ENCODE measurements around the gene EFCAB14. TPM values are rescaled to one million over a fixed set of nuclear protein-coding genes. Genes with fewer than 3 reads are reported as not detected.
"Not testable (repeated sequence)": the region's sequence is repeated elsewhere in the genome, so short reads cannot be mapped to it uniquely, and the experiment has no call there.

Gene EFCAB14, protein sequence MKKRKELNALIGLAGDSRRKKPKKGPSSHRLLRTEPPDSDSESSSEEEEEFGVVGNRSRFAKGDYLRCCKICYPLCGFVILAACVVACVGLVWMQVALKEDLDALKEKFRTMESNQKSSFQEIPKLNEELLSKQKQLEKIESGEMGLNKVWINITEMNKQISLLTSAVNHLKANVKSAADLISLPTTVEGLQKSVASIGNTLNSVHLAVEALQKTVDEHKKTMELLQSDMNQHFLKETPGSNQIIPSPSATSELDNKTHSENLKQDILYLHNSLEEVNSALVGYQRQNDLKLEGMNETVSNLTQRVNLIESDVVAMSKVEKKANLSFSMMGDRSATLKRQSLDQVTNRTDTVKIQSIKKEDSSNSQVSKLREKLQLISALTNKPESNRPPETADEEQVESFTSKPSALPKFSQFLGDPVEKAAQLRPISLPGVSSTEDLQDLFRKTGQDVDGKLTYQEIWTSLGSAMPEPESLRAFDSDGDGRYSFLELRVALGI
- 100 to 1,000 TPM in 3 of 4 donors, 10 to 100 TPM in 1; 90.8 to 124 (median 107) TPM for polyA plus RNA-seq (ENCODE audit: insufficient read length in 4 of 4)

DNA sequence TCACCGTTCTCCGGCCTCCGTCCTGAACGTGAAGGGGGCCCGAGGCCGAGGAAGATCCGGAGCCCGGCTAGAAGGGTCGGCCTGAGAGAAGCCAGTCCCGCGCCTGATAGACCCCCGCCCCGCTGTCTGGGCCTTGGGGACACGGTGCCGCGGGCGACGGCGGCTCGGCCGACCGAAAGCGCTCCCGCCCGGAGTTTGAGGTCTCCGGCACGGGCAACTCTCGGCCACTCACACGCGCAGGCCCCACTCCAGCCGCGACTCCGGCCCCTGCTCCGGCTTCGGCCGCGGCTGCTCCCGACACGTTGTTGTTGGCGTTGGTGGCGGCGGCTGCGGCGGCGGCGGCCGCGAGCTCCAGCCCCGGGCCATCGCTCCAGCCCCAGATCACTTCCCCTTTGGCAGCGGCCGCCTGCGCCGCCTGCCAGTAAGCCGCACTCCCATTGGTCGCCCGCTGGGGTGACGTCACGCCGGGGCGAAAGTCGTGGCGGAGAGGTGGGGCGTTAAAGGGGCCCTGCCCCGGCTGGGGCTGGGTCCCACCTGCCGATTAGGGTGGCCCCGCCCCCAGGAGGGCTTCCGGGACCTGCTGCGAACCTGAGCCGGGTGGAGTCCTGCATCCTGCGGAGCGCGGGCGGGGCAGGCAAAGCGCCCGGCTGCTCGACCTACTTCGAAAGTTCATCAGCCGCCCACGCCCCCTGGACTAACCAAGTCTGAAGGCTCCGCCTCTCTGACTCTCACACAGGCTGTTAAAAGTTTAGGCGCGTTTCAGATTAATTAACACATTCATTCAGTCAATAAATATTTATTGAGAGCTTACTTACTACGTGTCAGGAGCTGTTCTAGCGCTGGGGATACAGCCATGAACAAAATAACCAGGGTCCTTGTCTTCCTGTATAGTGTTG lies at the start of gene EFCAB14:
EFCAB14 (minus strand) TSS at position 388 of the 896 bp plus-strand sequence. CDS start 1,027 bp downstream, outside the sequence.
- DNase-seq (ENCODE audit: low read depth in 4 of 4, low spot score in 3 of 4), result peak; percentile 86 to 90 (median 87)

DNA sequence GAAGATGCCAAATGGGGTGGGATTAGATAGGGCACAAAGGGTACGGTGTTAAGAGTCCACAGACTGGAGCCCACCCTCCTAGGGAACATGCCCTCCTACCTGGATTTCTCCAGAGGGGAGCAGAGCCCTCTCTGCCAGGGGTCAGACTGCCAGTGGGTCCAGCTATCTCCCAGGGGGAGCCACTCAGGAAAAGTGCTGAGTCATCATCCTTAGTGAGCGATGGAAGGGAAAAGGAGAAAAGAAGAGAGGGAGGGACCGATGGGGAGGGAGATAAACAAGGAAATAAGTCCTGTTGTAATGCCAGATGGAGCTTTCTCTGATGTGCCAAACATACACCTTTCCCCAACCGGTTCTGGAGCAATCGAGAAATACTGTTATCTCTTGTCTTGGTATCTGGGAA lies 49.5 kb upstream of the EFCAB14 start:
- no peak for DNase-seq (ENCODE audit: low read depth in 4 of 4, low spot score in 3 of 4)

DNA sequence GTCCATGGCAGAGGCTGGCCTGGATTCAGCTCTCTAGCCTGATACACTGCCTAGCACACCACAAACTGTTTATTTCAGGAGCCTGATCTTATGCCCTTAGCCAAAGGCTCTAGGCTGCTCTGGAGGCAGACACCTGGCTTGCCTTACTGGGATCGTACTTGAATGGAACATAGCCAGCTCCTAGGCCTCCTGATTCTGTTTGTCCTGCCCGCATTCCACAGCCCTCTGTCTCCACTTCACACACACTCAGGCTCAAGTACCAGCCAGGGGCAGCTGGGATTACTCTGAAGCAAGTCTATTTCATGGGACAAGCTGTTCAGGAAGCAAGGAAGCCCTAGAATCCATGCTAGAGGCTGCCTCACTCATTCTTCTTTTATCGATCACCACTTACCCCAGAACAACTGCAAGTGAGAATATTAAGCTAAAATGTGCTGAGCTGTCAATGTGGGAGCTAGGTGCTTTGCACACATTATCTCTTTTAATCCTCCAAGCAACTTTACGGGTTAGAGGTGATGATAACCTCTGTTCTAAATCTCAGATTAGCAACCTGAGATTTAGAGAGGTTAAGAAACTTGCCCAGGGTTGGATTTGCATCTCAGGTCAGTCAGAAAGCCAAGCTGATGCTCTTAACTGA lies 48.9 kb upstream of the EFCAB14 start:
- DNase-seq (ENCODE audit: low read depth in 4 of 4, low spot score in 3 of 4), result no peak

DNA sequence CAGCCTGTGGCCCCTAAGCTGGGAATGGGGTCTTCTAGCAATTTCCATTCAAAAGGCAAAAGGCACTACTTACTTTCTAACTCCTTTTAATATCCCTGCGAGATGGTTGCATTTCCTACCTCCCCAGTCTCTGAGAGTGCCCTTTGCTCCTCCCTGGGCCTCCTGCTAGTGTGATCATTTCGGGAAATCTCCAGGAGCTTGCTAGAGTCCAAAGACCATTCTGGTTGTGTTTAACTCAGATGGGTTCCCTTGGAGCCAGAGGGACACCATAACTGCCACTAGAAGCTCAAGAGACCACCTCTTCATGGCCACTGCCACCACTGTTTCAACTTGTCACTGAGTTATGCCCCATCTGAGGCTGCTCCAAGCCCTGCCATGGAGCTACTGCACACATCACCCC lies 45.5 kb upstream of the EFCAB14 start:
- DNase-seq (ENCODE audit: low read depth in 4 of 4, low spot score in 3 of 4), result no peak

DNA sequence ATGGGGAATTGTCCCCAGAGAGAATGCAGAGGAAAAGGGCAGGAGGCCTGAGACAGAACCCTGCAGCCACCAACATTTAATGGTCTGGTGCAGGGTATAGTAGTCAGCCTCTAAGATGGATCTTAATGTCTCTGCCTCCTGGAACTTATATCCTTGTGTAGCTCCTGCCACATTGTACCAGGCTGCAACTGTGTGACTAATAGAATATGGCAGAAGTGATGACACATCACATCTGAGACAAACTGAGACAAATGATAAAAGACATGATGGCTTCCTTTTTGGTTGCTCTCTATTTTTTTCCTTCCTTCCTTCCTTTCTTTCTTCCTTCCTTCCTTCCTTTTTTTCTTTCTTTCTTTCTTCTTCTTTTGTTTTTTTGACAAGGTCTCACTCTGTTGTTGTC lies 42.8 kb upstream of the EFCAB14 start:
- DNase-seq (ENCODE audit: low read depth in 4 of 4, low spot score in 3 of 4), result no peak

DNA sequence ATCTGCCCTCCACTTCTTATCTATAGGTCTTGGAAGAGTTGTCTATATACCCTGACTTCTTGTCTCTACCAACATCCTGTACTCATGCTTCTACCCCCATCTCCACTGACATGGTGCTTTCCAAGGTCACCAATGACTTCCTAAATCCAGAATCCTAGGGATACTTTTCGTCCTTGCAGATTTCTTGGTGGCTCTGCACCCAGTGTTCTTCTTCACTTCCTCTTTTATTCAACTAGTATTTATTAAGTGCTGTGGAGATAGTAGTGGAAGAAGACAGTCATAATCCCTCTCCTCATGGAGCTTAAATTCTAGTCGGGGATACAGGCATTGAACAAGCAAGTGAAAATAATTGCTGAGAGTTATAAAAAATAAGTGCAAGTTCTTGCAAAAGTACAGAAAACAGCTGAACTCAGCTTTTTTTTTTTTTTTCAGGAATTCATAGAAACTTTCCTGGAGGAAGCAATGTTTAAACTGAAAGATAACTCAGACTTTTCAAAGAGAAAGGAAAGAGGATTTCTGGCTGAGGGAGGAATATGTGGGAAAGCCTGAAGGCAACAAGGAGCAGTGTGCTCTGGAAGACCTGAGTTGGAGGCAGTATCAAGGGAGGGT lies 41.7 kb upstream of the EFCAB14 start:
- DNase-seq (ENCODE audit: low read depth in 4 of 4, low spot score in 3 of 4), result no peak

DNA sequence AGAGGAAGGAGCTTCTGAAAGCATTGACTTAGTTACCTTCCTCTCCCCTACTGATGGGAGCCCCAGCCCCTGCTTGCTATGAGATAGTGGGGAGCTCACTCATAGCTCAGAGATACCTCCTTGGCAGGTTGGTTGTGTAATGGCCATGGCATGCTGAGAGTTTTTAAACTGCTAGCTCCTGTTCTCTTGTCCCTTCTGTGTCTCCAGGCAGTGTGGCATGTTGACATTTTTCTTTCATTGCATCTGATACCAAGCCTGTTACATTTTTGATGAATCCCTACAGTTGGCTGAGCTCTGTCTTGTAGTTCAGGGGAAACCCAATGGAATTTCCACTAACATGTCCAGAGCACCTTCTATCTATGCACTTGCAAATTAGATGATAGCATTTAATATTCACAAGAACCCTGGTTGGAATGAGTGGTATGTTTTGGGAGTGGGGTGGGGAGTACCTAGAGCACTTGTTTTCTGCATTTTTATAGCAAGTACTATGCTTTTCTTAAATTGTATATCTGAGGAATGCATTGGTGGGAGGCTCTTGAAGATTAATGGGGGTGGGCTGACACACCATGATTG lies 39.1 kb upstream of the EFCAB14 start:
- no peak for DNase-seq (ENCODE audit: low read depth in 4 of 4, low spot score in 3 of 4)

DNA sequence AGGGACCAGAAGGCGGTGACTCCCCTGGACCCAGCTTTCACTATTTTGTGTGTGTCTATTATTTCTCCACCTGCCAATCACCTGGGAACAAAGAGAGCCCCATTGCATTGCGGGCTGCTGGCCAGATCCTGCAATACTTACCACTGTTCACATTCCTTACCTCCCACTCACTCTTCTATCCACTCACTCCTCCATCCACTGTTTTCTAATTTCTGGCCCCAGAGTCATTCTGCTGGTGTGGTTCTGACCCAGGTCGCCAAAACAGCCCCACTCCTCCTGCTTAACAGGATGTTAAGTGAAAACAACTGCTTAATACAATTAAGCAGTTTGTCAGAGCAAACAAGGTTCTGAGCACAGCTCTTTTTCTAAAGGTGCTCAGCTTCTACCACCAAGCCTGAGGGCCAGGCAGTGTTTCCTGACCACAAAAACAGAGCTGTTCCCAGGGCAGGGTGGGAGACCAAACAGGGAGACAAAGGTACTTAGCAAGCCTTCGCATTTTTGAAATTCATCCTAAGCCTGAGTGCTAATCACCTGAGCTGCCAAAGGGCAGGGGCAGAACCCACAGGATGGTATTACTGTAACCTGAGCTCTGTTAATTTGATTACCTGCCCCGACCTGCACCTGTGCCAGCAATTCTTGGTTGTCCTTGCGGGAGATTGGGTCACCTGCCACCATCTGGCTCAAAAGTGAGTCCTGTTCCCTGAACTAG lies 38.5 kb upstream of the EFCAB14 start:
- no peak for DNase-seq (ENCODE audit: low read depth in 4 of 4, low spot score in 3 of 4)

DNA sequence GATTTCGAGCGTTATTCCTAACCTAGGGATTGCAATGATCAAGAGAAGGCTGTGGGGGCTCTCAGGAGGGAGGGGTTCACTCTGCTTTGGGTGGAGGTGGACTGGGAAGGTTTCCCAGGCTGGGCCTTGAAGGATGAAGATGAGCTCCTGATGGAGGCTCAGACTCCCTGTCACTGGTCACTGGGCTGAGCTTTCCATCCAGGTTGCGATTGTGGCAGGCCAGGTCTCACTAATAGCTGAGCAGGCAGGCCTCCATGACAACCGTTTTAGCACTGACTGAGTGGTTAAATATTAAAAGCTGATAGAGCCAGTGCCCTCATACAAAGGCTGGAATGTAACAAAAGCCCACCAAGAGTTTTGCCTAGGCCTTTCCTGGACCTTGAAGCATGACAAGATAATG lies 36.2 kb upstream of the EFCAB14 start:
- DNase-seq (ENCODE audit: low read depth in 4 of 4, low spot score in 3 of 4), result no peak

DNA sequence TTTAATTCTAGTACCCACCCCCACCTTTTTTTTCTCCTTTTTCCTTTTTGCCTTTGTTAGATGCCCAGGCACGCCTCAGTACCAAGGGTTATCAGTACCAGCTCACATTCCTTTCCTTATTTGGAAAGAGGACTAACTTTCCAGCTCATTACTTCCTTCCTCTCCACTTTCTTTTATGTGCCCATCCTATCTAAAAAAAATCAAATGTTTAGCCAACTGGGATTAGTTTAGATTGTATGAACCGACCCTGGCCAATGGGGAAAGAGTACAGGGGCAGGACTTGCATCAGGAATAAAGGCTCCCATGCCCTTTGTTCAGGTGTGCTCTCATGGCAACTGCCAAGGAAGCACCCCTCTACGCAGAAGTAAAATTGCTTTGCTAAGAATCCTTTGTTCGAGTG lies 35.8 kb upstream of the EFCAB14 start:
- DNase-seq (ENCODE audit: low read depth in 4 of 4, low spot score in 3 of 4), result not testable (repeated sequence)

DNA sequence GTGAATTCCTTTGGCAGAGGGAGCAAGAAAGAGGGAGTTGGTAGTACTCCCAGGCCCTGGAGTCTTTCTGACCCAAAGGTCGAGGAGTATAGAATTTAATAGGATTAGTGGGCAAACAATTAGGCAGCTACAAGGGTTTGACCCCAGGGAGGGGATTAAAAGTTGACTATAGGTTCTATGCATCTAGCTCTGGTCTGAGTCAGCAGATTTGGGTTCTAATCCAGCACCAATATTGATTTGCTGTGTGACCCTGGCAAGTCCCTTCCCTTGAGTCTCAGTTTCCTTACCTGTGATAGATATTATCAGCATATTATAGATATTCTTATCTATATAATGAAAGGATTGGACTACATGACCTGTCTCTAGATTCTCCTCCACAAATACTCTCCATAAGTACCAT lies 35.1 kb upstream of the EFCAB14 start:
- no peak for DNase-seq (ENCODE audit: low read depth in 4 of 4, low spot score in 3 of 4)

DNA sequence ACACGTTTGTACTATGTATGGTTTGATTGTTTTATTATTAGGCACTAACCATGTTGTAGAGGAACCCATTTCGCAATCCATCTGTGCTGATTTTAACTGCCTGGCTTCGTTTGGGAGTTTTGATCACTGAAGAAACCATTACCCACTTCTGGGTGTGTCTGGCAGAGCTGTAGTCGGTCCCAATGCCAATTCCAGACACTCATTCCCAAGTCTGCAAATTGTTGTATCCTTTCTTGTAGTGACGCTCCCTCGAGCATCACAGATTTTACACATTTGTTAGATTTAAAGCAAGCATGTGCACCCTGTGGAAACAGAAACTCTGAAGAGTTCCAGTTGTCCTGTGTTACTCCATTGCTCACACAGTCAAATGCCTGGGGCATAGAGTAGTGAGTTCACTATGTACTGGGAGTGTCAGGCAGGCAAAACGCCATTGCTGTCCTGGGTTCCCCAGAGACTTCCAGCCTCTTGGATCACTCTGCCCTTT lies 31.0 kb upstream of the EFCAB14 start:
- DNase-seq (ENCODE audit: low read depth in 4 of 4, low spot score in 3 of 4), result no peak

DNA sequence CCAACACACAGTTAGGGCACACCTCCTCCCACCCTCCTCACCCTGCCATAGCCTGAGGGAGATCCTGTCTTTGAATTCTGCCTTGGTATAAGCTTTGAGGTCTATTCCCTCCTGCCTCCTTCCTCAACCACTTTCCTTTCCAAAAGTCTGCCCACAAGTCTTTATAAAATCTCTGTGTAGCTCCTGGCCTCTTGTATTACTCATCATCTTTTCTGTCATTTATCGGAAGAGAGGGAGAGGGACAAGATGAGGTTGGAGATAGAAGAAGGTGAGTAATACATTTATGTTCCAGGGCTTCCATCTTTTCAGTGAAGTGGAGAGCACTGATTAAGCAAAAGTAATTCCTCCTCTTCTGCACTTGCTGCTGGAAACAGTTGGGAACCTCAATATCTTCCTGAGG lies 30.5 kb upstream of the EFCAB14 start:
- no peak for DNase-seq (ENCODE audit: low read depth in 4 of 4, low spot score in 3 of 4)

DNA sequence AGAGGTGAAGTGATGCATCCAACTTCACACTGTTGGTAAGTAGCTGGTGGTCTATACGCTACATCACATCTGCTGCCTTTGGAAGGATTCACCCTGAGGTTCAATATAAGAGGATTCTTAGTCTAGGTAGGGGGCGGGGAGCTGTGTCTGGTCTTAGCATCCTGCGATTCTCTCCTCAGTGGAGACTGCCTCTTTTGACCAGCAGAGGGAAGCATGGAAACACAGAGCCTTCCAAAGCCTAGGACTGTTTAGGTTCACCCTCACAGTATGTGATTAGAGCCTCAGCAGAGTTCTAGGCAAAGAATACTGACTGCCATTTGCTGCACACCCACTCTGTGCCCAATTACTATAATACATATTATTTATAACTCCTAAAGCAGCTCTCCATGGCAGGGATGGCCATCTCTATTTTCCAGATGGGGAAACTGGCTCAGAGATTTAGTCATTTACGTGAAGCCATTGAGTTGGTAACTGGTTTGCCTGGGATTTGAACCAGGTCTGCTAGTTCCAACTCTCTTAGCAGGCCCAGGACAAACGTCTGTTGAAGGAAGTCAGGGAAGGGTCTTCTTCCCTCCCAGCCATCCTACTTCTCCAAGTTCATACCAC lies 28.9 kb upstream of the EFCAB14 start:
- peak in 2 of 4 donors; percentile 54 to 62 for DNase-seq (ENCODE audit: low read depth in 4 of 4, low spot score in 3 of 4)

DNA sequence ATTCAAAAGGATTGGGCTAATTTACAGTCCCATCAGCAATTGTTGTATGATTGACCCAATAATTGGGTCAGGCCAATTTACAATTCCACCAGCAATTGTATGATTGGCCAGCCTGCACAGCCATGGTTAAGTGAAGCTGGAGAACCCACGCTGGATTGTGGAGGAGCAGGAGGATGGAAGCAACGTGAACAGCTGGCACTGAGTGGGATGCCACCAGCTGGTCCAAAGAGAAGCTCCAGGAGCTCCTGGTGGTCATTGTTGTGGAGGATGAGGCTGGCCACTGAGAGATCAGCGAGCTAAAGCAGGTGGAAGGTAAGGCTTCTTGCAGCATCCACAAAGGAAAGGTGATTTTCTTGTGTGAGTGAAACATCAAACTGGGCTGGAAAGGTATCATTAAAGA lies 23.2 kb upstream of the EFCAB14 start:
- DNase-seq (ENCODE audit: low read depth in 4 of 4, low spot score in 3 of 4), result no peak

DNA sequence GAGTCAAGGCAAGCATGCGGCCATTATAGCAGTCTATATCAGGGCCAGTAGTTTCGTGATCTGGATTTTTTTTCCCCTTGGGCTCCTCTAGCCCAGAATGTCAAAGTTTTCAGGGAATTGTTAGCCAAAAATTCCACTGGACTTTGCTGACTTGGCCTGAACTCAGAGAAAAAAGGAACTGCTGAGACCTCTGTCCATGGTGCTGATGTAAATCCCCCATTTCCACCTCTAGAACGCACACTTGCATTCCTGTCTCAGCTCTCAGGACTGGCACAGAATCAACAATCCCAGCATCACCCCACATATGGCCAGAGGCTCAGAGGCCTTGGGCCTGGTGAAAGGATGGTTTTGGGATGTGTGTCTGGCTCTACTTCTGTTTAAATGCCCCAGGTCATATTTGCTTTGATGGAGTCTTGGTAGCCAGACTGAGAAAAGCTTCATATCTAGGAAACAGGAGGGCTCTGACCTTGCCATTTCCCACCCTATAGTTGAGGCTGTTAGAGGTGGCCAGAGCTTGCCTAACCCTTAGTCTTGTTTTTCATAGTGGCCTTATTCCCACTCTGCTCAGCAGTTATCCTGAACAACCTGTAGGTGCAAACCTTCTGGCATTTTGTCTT lies 16.9 kb upstream of the EFCAB14 start:
- peak in 1 of 4 donors; percentile 57 for DNase-seq (ENCODE audit: low read depth in 4 of 4, low spot score in 3 of 4)

DNA sequence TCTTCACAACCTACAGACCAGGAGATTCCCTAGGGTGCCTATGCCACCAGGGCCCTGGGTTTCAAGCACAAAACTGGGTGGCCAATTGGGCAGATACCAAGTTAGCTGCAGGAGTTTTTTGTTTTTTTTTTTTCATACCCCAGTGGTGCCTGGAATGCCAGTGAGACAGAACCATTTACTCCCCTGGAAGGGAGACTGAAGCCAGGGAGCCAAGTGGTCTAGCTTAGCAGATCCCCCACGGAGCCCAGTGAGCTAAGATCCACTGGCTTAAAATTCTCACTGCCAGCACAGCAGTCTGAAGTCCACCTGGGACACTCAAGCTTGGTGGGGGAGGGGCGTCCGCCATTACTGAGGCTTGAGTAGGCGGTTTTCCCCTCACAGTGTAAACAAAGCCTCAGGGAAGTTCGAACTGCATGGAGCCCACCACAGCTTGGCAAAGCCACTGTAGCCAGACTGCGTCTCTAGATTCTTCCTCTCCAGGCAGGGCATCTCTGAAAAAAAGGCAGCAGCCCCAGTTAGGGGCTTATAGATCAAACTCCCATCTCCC lies 9.5 kb upstream of the EFCAB14 start:
- DNase-seq (ENCODE audit: low read depth in 4 of 4, low spot score in 3 of 4), result not testable (repeated sequence)

DNA sequence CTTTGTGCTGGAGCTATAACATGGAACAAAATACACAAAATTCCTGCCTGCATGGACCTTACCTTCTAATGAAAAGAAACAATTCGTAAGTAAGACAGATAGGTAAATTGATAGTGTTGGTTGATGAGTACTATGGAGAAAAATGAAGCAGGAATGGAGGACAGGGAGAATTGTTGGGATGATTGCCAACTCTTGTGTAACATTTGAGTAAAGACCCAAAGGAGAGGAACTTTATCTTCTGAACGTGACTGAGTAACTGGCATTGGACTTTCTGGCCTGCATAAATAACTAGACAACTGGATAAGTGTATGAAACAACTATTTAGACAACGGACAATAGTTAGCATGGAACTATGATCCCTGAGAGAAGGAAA lies 6.8 kb upstream of the EFCAB14 start:
- no peak for DNase-seq (ENCODE audit: low read depth in 4 of 4, low spot score in 3 of 4)
